Measurements from ENCODE around the gene DCBLD1. TPM values are rescaled to one million over a fixed set of nuclear protein-coding genes. Genes with fewer than 3 reads are reported as not detected.

Gene DCBLD1
- total RNA-seq, 1 experiment from 2014 or later: 6.1 TPM

GRCh38 chr6:117469791-117470190 lies 12.7 kb upstream of the DCBLD1 start:
- POLR2A ChIA-PET (ENCODE audit: unreplicated experiment): no interaction called here
- Histone ChIP-seq H2AFZ (no peak overlapping the region), H3K27ac (no peak overlapping the region), H4K20me1 (ENCODE audit: insufficient read depth) (no peaks in the 10 kb centered on the region), H3K9me2 (ENCODE audit: insufficient read depth) (no peaks in the 10 kb centered on the region), H3K4me2 (no peak overlapping the region), H3K27me3 (ENCODE audit: insufficient read depth, low read depth) (no peaks in the 10 kb centered on the region), H3K4me1 (replicated peaks; ENCODE audit: insufficient read depth) (peaks cover 1% of the 10 kb centered on the region), H3K4me3 (no peak overlapping the region), H3K9me3 (ENCODE audit: insufficient read depth, low read depth) (no peaks in the 10 kb centered on the region), H3K79me2 (ENCODE audit: low read depth) (no peaks in the 10 kb centered on the region), H3F3A (ENCODE audit: insufficient read depth, low read depth) (no peaks in the 10 kb centered on the region), H3K36me3 (ENCODE audit: low read depth) (no peaks in the 10 kb centered on the region)
- no TSS peak for BruUV-seq (replicated peaks)
- intact Hi-C loops (cut with micrococcal nuclease; ENCODE audit: unreplicated experiment): no loop called here
- no peak for DNase-seq
- no peak for TF ChIP-seq CTCF (conservative IDR thresholded peaks at IDR 0.05)
- TF ChIP-seq EZH2 (IDR thresholded peaks at IDR 0.05; ENCODE audit: low read depth): no peak
- CTCF ChIA-PET: no interaction called here

GRCh38 chr6:117472667-117473066 lies 9.8 kb upstream of the DCBLD1 start:
- no TSS peak for BruUV-seq (replicated peaks)
- no peaks in the 10 kb centered on the region for H3K9me3 ChIP-seq (ENCODE audit: insufficient read depth, low read depth)
- no peak overlapping the region for H2AFZ ChIP-seq
- no peaks in the 10 kb centered on the region for H3K36me3 ChIP-seq (ENCODE audit: low read depth)
- H3F3A ChIP-seq (ENCODE audit: insufficient read depth, low read depth): no peaks in the 10 kb centered on the region
- TF ChIP-seq CTCF (conservative IDR thresholded peaks at IDR 0.05) (no peak), EZH2 (IDR thresholded peaks at IDR 0.05; ENCODE audit: low read depth) (no peak)
- CTCF ChIA-PET: no interaction called here
- no peaks in the 10 kb centered on the region for H3K27me3 ChIP-seq (ENCODE audit: insufficient read depth, low read depth)
- H3K4me1 ChIP-seq (replicated peaks; ENCODE audit: insufficient read depth): no peaks in the 10 kb centered on the region
- H3K9me2 ChIP-seq (ENCODE audit: insufficient read depth): no peaks in the 10 kb centered on the region
- no peaks in the 10 kb centered on the region for H4K20me1 ChIP-seq (ENCODE audit: insufficient read depth)
- H3K4me2 ChIP-seq: no peak overlapping the region
- POLR2A ChIA-PET (ENCODE audit: unreplicated experiment): no interaction called here
- H3K27ac ChIP-seq: no peak overlapping the region
- intact Hi-C loops (cut with micrococcal nuclease; ENCODE audit: unreplicated experiment): no loop called here
- no peak for DNase-seq
- H3K79me2 ChIP-seq (ENCODE audit: low read depth): no peaks in the 10 kb centered on the region
- H3K4me3 ChIP-seq: no peak overlapping the region

- intact Hi-C loops (cut with micrococcal nuclease; ENCODE audit: unreplicated experiment): no loop called here
- Histone ChIP-seq H3K4me1 (replicated peaks; ENCODE audit: insufficient read depth) (no peaks in the 10 kb centered on the region), H3F3A (ENCODE audit: insufficient read depth, low read depth) (no peaks in the 10 kb centered on the region), H3K36me3 (ENCODE audit: low read depth) (no peaks in the 10 kb centered on the region), H3K9me2 (ENCODE audit: insufficient read depth) (no peaks in the 10 kb centered on the region), H2AFZ (no peak overlapping the region), H3K27ac (no peak overlapping the region), H3K9me3 (ENCODE audit: insufficient read depth, low read depth) (no peaks in the 10 kb centered on the region), H3K79me2 (ENCODE audit: low read depth) (no peaks in the 10 kb centered on the region), H3K4me2 (no peak overlapping the region), H3K4me3 (no peak overlapping the region), H3K27me3 (ENCODE audit: insufficient read depth, low read depth) (no peaks in the 10 kb centered on the region), H4K20me1 (ENCODE audit: insufficient read depth) (no peaks in the 10 kb centered on the region)
- POLR2A ChIA-PET (ENCODE audit: unreplicated experiment): no interaction called here
- no peak for DNase-seq
- TF ChIP-seq CTCF (conservative IDR thresholded peaks at IDR 0.05) (no peak), EZH2 (IDR thresholded peaks at IDR 0.05; ENCODE audit: low read depth) (no peak)
- CTCF ChIA-PET: no interaction called here
- BruUV-seq (replicated peaks): no TSS peak
These were observed 9.1 kb upstream of the DCBLD1 start for GRCh38 chr6:117473401-117473800.
